IMR-90 (cell line): ENCODE measurements around the gene SETD6. TPM values are rescaled to one million over a fixed set of nuclear protein-coding genes. Genes with fewer than 3 reads are reported as not detected.

Source experiments
- ATAC-seq: fragments of 200-7000 bp; cut with Tn5 transposase; 2 replicates; pipeline ENCODE4 v1.9.1; 2020; ENCODE audit warnings: low read depth, mild to moderate bottlenecking, moderate library complexity
- BruUV-seq: library from RNA; stranded (reverse); fragments of 400-500 nt; replicated peaks from 2 replicates; lab custom pipeline; 2021; lab: Mats Ljungman, UMichigan
- CTCF ChIA-PET: fragments of 300-600 bp; formaldehyde crosslinking; extraction: SDS; loops from one replicate; lab custom pipeline; 2021; ENCODE audit warnings: antibody characterized with exemption; lab: Yijun Ruan, JAX
- POLR2A ChIA-PET: fragments of 300-600 bp; sonication (Branson Sonifier 250); formaldehyde crosslinking; loops from one replicate; lab custom pipeline; 2022; ENCODE audit warnings: antibody characterized with exemption; ENCODE audit not compliant: unreplicated experiment; lab: Charles Lee
- DNase-seq: peaks from one replicate; pipeline ENCODE4 v3.0.0; 2013
- H2AFZ ChIP-seq: replicated peaks from 2 replicates; pipeline ENCODE3; 2013; ENCODE audit warnings: low read length, mild to moderate bottlenecking; ENCODE audit not compliant: poor library complexity
- H2AK5ac ChIP-seq: 2 replicates; pipeline ENCODE4 v1.6.1; 2013; ENCODE audit warnings: low read depth, low read length, inconsistent platforms
- H2AK9ac ChIP-seq: replicated peaks from 2 replicates; pipeline ENCODE3; 2013; ENCODE audit warnings: mild to moderate bottlenecking, low read depth, low read length, moderate library complexity; ENCODE audit not compliant: poor library complexity
- H2BK120ac ChIP-seq: 2 replicates; pipeline ENCODE4 v1.6.1; 2013; ENCODE audit warnings: low read depth, low read length, inconsistent platforms
- H2BK15ac ChIP-seq: 3 replicates; pipeline ENCODE4 v1.6.1; 2013; ENCODE audit warnings: low read depth, low read length, inconsistent platforms
- H2BK20ac ChIP-seq: 2 replicates; pipeline ENCODE4 v1.6.1; 2013; ENCODE audit warnings: low read depth, mild to moderate bottlenecking, inconsistent platforms, low read length, moderate library complexity
- H2BK5ac ChIP-seq: 2 replicates; pipeline ENCODE4 v1.6.1; 2013; ENCODE audit warnings: mild to moderate bottlenecking, low read depth, low read length, inconsistent platforms; ENCODE audit not compliant: poor library complexity, severe bottlenecking
- H3K14ac ChIP-seq: replicated peaks from 2 replicates; pipeline ENCODE4 v1.6.1; 2013; ENCODE audit warnings: low read depth, low read length, inconsistent platforms
- H3K18ac ChIP-seq: 2 replicates; pipeline ENCODE4 v1.6.1; 2013; ENCODE audit warnings: low read depth, low read length, control low read depth
- H3K23ac ChIP-seq: 2 replicates; pipeline ENCODE4 v1.6.1; 2013; ENCODE audit warnings: low read depth, low read length, inconsistent platforms
- H3K27ac ChIP-seq: 2 replicates; pipeline ENCODE4 v1.5.1; 2013; ENCODE audit warnings: mild to moderate bottlenecking, control low read depth, low read length; ENCODE audit not compliant: insufficient read depth
- H3K27me3 ChIP-seq: 2 replicates; pipeline ENCODE4 v1.6.1; 2013; ENCODE audit warnings: low read length; ENCODE audit not compliant: control insufficient read depth, insufficient read depth
- H3K36me3 ChIP-seq: 2 replicates; pipeline ENCODE4 v1.6.1; 2013; ENCODE audit warnings: low read length, mixed read lengths; ENCODE audit not compliant: control insufficient read depth, insufficient read depth
- H3K4ac ChIP-seq: 2 replicates; pipeline ENCODE4 v1.6.1; 2013; ENCODE audit warnings: low read depth, low read length, inconsistent platforms
- H3K4me1 ChIP-seq: 2 replicates; pipeline ENCODE4 v1.6.1; 2013; ENCODE audit warnings: low read length, mixed read lengths; ENCODE audit not compliant: control insufficient read depth, insufficient read depth
- H3K4me2 ChIP-seq: 2 replicates; pipeline ENCODE4 v1.6.1; 2013; ENCODE audit warnings: low read depth, mild to moderate bottlenecking, control low read depth, low read length, moderate library complexity
- H3K4me3 ChIP-seq: 2 replicates; pipeline ENCODE4 v1.5.1; 2013; ENCODE audit warnings: low read depth, mild to moderate bottlenecking, control low read depth, low read length, moderate library complexity; ENCODE audit not compliant: insufficient read depth
- H3K56ac ChIP-seq: 2 replicates; pipeline ENCODE4 v1.6.1; 2013; ENCODE audit warnings: low read length, inconsistent platforms; ENCODE audit not compliant: insufficient read depth; ENCODE audit errors: extremely low read depth
- H3K79me1 ChIP-seq, 2 experiments: 2 replicates each; pipeline ENCODE4 v1.6.1; 2013; ENCODE audit warnings: low read length in 2 of 2, inconsistent platforms in 1 of 2, low read depth in 1 of 2
- H3K9ac ChIP-seq: 2 replicates; pipeline ENCODE4 v1.6.1; 2013; ENCODE audit warnings: low read depth, low read length, control low read depth
- H3K9me1 ChIP-seq: 2 replicates; pipeline ENCODE4 v1.6.1; 2013; ENCODE audit warnings: low read length, inconsistent platforms; ENCODE audit not compliant: insufficient read depth
- H3K9me3 ChIP-seq: 2 replicates; pipeline ENCODE4 v1.6.1; 2013; ENCODE audit warnings: low read length; ENCODE audit not compliant: control insufficient read depth, insufficient read depth
- H4K20me1 ChIP-seq: 2 replicates; pipeline ENCODE4 v1.6.1; 2013; ENCODE audit warnings: low read length, inconsistent platforms; ENCODE audit not compliant: insufficient read depth
- H4K5ac ChIP-seq: 2 replicates; pipeline ENCODE4 v1.6.1; 2013; ENCODE audit warnings: mild to moderate bottlenecking, low read depth, low read length, control low read depth
- H4K8ac ChIP-seq, 2 experiments: 2 replicates each; pipeline ENCODE4 v1.6.1; 2013; ENCODE audit warnings: low read depth in 2 of 2, low read length in 2 of 2, control low read depth in 1 of 2, inconsistent platforms in 1 of 2
- H4K91ac ChIP-seq: 2 replicates; pipeline ENCODE4 v1.6.1; 2013; ENCODE audit warnings: low read depth, low read length, inconsistent platforms; ENCODE audit not compliant: insufficient read depth
- BHLHE40 ChIP-seq: fragments of 150-350 bp; IDR thresholded peaks from 2 replicates; pipeline ENCODE4 v1.6.1; 2016; ENCODE audit warnings: mild to moderate bottlenecking, low read depth, low read length
- CEBPB ChIP-seq: IDR thresholded peaks from 2 replicates; pipeline ENCODE4 v1.6.1; 2012; ENCODE audit warnings: low read depth, low read length, improper control_type of control experiment
- CHD1 ChIP-seq: IDR thresholded peaks from 2 replicates; pipeline ENCODE4 v1.6.1; 2012; ENCODE audit warnings: low read depth, low read length, improper control_type of control experiment
- CTCF ChIP-seq: conservative IDR thresholded peaks from 2 replicates; pipeline ENCODE4 v1.5.1; 2012; ENCODE audit warnings: mild to moderate bottlenecking, low read depth, low read length, improper control_type of control experiment
- ELK1 ChIP-seq: fragments of 150-350 bp; IDR thresholded peaks from 2 replicates; pipeline ENCODE4 v1.6.1; 2016; ENCODE audit warnings: low read depth, mild to moderate bottlenecking, low read length, moderate library complexity, borderline replicate concordance
- FOS ChIP-seq: fragments of 150-350 bp; IDR thresholded peaks from 2 replicates; pipeline ENCODE4 v1.6.1; 2016; ENCODE audit warnings: low read depth, low read length
- MAFK ChIP-seq: IDR thresholded peaks from 2 replicates; pipeline ENCODE4 v1.6.1; 2012; ENCODE audit warnings: low read depth, low read length, improper control_type of control experiment
- MAZ ChIP-seq: IDR thresholded peaks from 2 replicates; pipeline ENCODE4 v1.6.1; 2012; ENCODE audit warnings: low read depth, mild to moderate bottlenecking, low read length, improper control_type of control experiment, moderate library complexity, borderline replicate concordance
- MXI1 ChIP-seq: IDR thresholded peaks from 2 replicates; pipeline ENCODE4 v1.6.1; 2012; ENCODE audit warnings: low read depth, mild to moderate bottlenecking, low read length, moderate library complexity, borderline replicate concordance
- NFE2L2 ChIP-seq: fragments of 150-350 bp; IDR thresholded peaks from 2 replicates; pipeline ENCODE4 v1.6.1; 2016; ENCODE audit warnings: low read depth, mild to moderate bottlenecking, low read length
- POLR2A ChIP-seq: IDR thresholded peaks from 2 replicates; pipeline ENCODE4 v1.6.1; 2012; ENCODE audit warnings: mild to moderate bottlenecking, low read depth, low read length
- RAD21 ChIP-seq: IDR thresholded peaks from 2 replicates; pipeline ENCODE4 v1.6.1; 2012; ENCODE audit warnings: low read length, improper control_type of control experiment
- RCOR1 ChIP-seq: IDR thresholded peaks from 2 replicates; pipeline ENCODE4 v1.6.1; 2012; ENCODE audit warnings: mild to moderate bottlenecking, low read length, improper control_type of control experiment; ENCODE audit not compliant: insufficient replicate concordance
- RFX5 ChIP-seq: IDR thresholded peaks from 2 replicates; pipeline ENCODE4 v1.8.0; 2012; ENCODE audit warnings: low read depth, mild to moderate bottlenecking, low read length, moderate library complexity
- SMC3 ChIP-seq: fragments of 150-350 bp; IDR thresholded peaks from 2 replicates; pipeline ENCODE4 v1.6.1; 2016; ENCODE audit warnings: low read depth, mild to moderate bottlenecking, antibody characterized with exemption, low read length, moderate library complexity
- USF2 ChIP-seq: fragments of 150-350 bp; IDR thresholded peaks from 2 replicates; pipeline ENCODE4 v1.6.1; 2017; ENCODE audit warnings: mild to moderate bottlenecking, antibody characterized with exemption, low read length, low read depth
- whole genome bisulfite sequencing, 2 experiments: methylation state at CpG; one replicate each; pipeline versions ENCODE4 v1.1.5 to v1.1.7; 2013; ENCODE audit warnings: missing lambda C conversion rate in 2 of 2; ENCODE audit not compliant: insufficient read length in 1 of 2; ENCODE audit errors: extremely low coverage in 2 of 2; 5-methylcytosine and 5-hydroxymethylcytosine counted together
- dilution Hi-C: fragments of 300-500 bp; cut with HindIII; formaldehyde crosslinking; loops from one replicate; pipeline ENCODE4 v1.14.3; 2018; ENCODE audit warnings: low sequenced_read_pairs; ENCODE audit not compliant: unreplicated experiment
- in situ Hi-C: fragments of 300-500 bp; cut with MboI; formaldehyde crosslinking; loops from 3 replicates; pipeline ENCODE4 v1.14.3; 2019; ENCODE audit warnings: low sequenced_read_pairs, inconsistent platforms, mixed read lengths
- intact Hi-C: fragments of 100-400 bp; cut with micrococcal nuclease; formaldehyde crosslinking; loops from 2 replicates; pipeline ENCODE4 v1.10.0; 2022
- polyA plus RNA-seq, 3 experiments: library from polyadenylated mRNA; depleted of rRNA; stranded (reverse); fragments of >200 nt; gene quantifications; 2 replicates each; pipeline ENCODE4 v1.2.3, GENCODE V29; 2012; ENCODE audit warnings: low replicate concordance in 1 of 3
- total RNA-seq: library from RNA; depleted of rRNA; stranded (reverse); fragments of >200 nt; gene quantifications from 2 replicates; pipeline ENCODE4 v1.2.3, GENCODE V29; 2012

Gene SETD6
- total and polyA plus RNA-seq, 2 of the 4 experiments (the other 2 are of a cell fraction), result 3.2 to 6.4 TPM

GRCh38 chr16:58548378-58548777 lies 33.1 kb downstream of the SETD6 start:
- Histone ChIP-seq H3K9me1 (no peaks in the 10 kb centered on the region; the same call in 1 of the 2 replicates), H3K79me1 (peaks cover 17 to 21% of the 10 kb centered on the region in 2 experiments; a peak in 3 of 4 replicates), H2BK20ac (no peak overlapping the region), H4K91ac (no peak overlapping the region), H3K23ac (no peak overlapping the region), H2BK5ac (no peak overlapping the region), H3K56ac (no peak overlapping the region), H2BK15ac (no peak overlapping the region), H3K14ac (no peak overlapping the region), H3K9ac (no peak overlapping the region), H3K27ac (no peak overlapping the region), H3K18ac (no peak overlapping the region), H2AK5ac (no peak overlapping the region), H3K4me3 (no peak overlapping the region), H3K4ac (no peak overlapping the region), H2AFZ (no peak overlapping the region), H2BK120ac (no peak overlapping the region), H4K20me1 (peaks cover 4% of the 10 kb centered on the region; the same call in 1 of the 2 replicates), H3K4me1 (no peaks in the 10 kb centered on the region), H3K27me3 (no peaks in the 10 kb centered on the region), H4K5ac (no peak overlapping the region), H4K8ac (no peak overlapping the region), H3K4me2 (no peak overlapping the region), H3K9me3 (no peaks in the 10 kb centered on the region), H2AK9ac (no peak overlapping the region), H3K36me3 (peaks cover 45% of the 10 kb centered on the region)
- TF ChIP-seq CEBPB, result no peak
- TF ChIP-seq MAZ, result no peak
- TF ChIP-seq USF2, result no peak
- TF ChIP-seq SMC3, result no peak
- no peak for TF ChIP-seq MAFK
- TF ChIP-seq FOS, result no peak
- no peak for TF ChIP-seq RCOR1
- no peak for TF ChIP-seq BHLHE40
- TF ChIP-seq CHD1, result no peak
- TF ChIP-seq CTCF, result no peak
- TF ChIP-seq RAD21, result no peak
- no peak for TF ChIP-seq NFE2L2
- no peak for TF ChIP-seq MXI1
- no peak for TF ChIP-seq ELK1
- TF ChIP-seq RFX5, result no peak
- TF ChIP-seq POLR2A, result no peak
- dilution Hi-C loops, result no loop called here
- DNase-seq (no peak), ATAC-seq (no peak; the same call in 1 of the 2 replicates)
- in situ Hi-C loops, result no loop called here
- WGBS, 2 experiments, result no CpG with 5 or more reads among the region's 2 CpGs
- ChIA-PET POLR2A (interaction anchor here (0.5 kb wide), 1 partner anchor 75 kb away, joined by 4 read pairs; no protein-coding TSS in a partner anchor), CTCF (interaction anchor here (1.0 to 1.4 kb wide), 2 partner anchors 11 to 12 kb away, joined by 3 read pairs; no protein-coding TSS in a partner anchor)
- no TSS peak for BruUV-seq
- intact Hi-C loops, result loop anchor here (2.0 kb wide), 1 partner anchor 14 kb away; no protein-coding TSS in a partner anchor
